ENCODE data around the gene CRK. TPM values are rescaled to one million over a fixed set of nuclear protein-coding genes. Genes with fewer than 3 reads are reported as not detected.

The CRK gene
- 10 to 100 TPM; 51.4 to 61.2 (median 54.1) TPM for polyA plus RNA-seq (ENCODE audit: insufficient read depth in 1 of 5, insufficient read length in 5 of 5, low replicate concordance in 1 of 5)
- long read RNA-seq, donor 1, transcript CRK-201 (3 exons, 3,880 nt) = major isoform, 25 of 34 reads
- long read RNA-seq, donor 1, transcript CRK-202 (3 exons, 3,675 nt) = minor isoform, 9 of 34 reads
- long read RNA-seq, donor 1, partial matches to known transcripts = 0 of 34 reads
- long read RNA-seq, donor 1, other reads (novel, unspliced or antisense) = 0 of 34 reads
- long read RNA-seq, donor 2, transcript CRK-202 (3 exons, 3,675 nt) = major isoform, 9 of 13 reads
- long read RNA-seq, donor 2, partial matches to known transcripts = 0 of 13 reads
- long read RNA-seq, donor 2, other reads (novel, unspliced or antisense) = 0 of 13 reads
- long read RNA-seq, donor 3, transcript CRK-201 (3 exons, 3,880 nt) = minor isoform, 7 of 17 reads
- long read RNA-seq, donor 3, transcript CRK-202 (3 exons, 3,675 nt) = major isoform, 10 of 17 reads
- long read RNA-seq, donor 3, partial matches to known transcripts = 0 of 17 reads
- long read RNA-seq, donor 3, other reads (novel, unspliced or antisense) = 0 of 17 reads
- long read RNA-seq, donor 4, transcript CRK-201 (3 exons, 3,880 nt) = major isoform, 9 of 12 reads
- long read RNA-seq, donor 4, partial matches to known transcripts = 0 of 12 reads
- long read RNA-seq, donor 4, other reads (novel, unspliced or antisense) = 0 of 12 reads
- long read RNA-seq, donor 5, transcript CRK-201 (3 exons, 3,880 nt) = minor isoform, 10 of 28 reads
- long read RNA-seq, donor 5, transcript CRK-202 (3 exons, 3,675 nt) = major isoform, 11 of 28 reads
- long read RNA-seq, donor 5, partial matches to known transcripts = 7 of 28 reads
- long read RNA-seq, donor 5, other reads (novel, unspliced or antisense) = 0 of 28 reads
- long read RNA-seq, donor 6, transcript CRK-201 (3 exons, 3,880 nt) = major isoform, 15 of 29 reads
- long read RNA-seq, donor 6, transcript CRK-202 (3 exons, 3,675 nt) = minor isoform, 14 of 29 reads
- long read RNA-seq, donor 6, partial matches to known transcripts = 0 of 29 reads
- long read RNA-seq, donor 6, other reads (novel, unspliced or antisense) = 0 of 29 reads
- long read RNA-seq, donor 7, transcript CRK-201 (3 exons, 3,880 nt) = major isoform, 12 of 17 reads
- long read RNA-seq, donor 7, transcript CRK-202 (3 exons, 3,675 nt) = minor isoform, 5 of 17 reads
- long read RNA-seq, donor 7, partial matches to known transcripts = 0 of 17 reads
- long read RNA-seq, donor 7, other reads (novel, unspliced or antisense) = 0 of 17 reads
- long read RNA-seq, donor 8, transcript CRK-201 (3 exons, 3,880 nt) = major isoform, 6 of 7 reads
- long read RNA-seq, donor 8, partial matches to known transcripts = 0 of 7 reads
- long read RNA-seq, donor 8, other reads (novel, unspliced or antisense) = 0 of 7 reads

DNA sequence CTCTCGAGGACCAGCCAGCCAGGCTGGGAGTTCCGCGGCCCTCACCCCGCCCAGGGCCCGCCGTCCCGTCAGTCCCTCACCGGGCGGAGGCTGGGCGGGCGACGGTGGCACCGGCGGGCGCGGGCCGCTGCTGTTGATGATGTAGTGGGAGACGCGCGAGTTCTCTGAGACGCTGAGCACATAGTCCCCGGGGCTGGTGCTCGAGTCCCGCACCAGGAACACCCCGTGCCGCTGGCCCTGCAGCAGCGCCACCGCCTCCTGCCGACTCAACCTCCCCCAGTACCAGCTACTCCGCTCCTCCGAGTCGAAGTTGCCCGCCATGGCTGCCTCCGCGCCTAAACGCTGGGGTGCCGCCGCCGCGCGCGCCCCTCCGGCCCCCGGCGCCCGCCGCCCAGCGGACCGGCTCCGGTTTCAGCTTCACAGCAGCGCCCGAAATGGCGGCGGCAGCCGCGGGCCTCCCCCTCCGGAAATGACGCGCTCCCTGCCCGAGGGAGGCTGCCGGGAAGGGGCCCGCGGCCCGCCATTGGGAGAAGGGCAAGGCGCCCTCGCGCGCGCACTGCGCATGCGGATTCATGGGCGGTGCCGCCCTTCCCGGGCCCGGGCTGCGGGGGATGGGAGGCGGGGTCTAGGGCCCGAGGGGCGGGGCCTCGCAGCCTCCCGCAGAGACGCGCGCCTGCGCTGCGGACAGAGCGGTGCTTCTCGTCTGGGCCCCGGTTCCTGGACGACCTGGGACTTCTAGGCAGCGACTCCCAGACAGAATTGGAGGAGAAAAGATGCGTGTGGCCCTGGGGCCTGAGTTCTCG lies at the start of gene CRK:
CRK (minus strand) TSS at position 436 of the 803 bp plus-strand sequence; CDS start at position 321, 115 bp downstream.
- DNase-seq = peak; percentile 98 to 99

DNA sequence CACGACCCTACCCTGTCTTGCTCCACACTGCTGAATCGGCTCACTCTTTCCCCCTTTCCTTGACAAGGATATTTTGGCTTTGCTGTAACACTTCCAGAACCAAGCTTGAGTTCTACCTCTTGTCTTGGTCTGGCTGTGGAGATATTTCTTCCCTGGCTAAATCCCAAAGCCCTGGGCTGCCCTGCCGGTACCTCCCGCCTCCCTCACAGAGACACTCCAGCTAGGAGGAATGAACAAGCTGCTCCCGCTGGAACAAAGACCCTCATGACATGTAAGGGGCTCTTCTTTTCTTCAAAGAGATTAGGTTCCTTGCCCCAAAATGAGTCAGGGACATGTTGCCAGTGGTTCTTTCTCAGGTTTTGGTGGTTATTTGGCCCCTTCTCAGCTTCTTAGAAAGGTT lies 49.6 kb upstream of the CRK start:
- no peak for DNase-seq

DNA sequence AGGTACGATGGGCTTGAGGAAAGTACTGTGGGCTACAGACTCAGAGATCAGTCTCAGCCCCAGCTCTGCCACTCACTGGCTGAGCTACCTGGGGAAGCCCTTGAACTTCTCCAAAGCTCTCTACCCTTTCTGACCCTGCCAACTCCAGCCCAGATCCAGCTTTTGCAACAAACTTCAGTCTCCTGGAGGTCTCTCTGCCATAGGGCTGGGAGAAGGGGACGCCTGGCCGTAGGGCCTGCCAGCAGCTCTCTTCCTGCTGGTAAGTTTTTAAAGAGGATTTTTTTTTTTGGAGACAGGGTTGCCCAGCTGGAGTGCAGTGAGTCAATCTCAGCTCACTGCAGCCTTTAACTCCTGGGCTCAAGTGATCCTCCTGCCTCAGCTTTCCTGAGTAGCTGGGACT lies 48.8 kb upstream of the CRK start:
- DNase-seq = no peak

DNA sequence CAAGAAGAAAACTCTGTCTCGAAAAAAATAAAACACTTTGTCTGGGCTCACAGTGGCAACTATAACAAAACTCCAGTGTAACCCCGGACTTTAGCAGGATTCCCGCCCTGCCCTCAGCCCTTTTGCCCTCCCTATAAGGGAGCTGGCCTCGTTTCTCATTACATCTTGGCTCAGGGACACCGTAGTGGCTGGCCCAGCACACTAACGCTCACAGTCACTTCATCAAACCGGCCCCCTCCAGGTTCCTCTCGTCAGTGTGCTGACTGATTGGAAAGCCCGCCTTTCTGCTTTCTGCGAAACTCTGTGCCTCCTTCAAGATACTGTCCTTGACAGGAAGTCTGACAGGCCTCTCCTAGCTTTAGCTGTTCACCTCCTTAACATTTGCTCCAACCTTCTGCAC lies 47.7 kb upstream of the CRK start:
- DNase-seq = peak; percentile 60 to 65

DNA sequence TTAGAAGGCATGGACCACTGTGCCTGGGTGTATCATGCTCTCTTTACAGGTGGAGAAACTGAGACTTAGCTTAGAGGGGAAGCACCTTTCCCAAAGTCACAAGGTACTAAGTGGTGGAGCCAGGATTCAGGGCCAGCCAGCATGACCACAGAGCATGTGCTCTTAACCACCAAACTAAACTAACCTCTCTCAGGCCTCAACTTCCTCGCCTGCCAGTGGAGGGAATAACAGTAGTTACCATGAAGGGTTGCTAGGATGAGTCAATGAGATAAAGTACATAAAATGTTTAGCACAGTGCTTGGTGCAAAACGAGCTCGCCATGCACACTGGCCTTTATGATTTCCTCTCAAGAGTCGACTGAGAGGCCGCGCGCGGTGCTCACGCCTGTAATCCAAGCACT lies 42.8 kb upstream of the CRK start:
- no peak for DNase-seq

DNA sequence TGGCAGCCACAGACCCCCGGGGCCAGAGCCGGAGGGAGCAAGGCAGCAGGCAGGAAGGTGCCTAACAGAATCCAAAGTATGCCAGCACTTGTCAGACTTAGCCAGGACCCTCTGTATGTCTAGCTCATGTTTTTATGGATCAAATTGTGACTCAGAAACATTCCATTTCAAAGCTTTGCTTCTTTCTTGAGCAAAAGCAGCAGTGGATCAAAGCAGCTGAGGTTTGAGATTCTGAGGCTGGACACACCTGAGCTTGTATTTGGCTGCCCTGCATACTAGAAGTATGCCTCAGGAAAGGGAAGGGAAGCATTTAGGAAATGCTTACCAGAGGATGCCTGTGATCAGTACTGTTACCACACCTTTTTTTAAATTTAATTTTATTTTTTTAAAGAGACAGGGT lies 42.2 kb upstream of the CRK start:
- DNase-seq = no peak

DNA sequence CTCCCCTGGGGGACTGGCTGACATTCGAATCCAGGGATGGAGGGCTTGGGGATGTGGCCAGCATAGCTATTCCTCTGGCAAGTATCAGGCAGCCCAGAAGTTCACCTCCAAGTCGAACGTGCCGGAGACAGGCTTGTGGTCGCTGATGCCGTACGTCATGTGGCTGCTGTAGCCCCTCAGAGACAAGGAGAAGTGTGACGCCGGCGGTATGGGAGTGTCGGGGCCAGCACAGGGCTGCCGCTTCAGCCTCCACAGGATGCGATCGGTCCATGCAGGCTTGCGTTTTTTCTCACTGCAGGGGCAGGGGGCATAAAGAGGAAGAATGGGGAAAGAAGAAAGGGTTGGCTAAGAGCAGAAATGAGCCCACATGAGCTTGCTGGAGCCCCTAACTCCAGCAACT lies 41.8 kb upstream of the CRK start:
- no peak for DNase-seq

DNA sequence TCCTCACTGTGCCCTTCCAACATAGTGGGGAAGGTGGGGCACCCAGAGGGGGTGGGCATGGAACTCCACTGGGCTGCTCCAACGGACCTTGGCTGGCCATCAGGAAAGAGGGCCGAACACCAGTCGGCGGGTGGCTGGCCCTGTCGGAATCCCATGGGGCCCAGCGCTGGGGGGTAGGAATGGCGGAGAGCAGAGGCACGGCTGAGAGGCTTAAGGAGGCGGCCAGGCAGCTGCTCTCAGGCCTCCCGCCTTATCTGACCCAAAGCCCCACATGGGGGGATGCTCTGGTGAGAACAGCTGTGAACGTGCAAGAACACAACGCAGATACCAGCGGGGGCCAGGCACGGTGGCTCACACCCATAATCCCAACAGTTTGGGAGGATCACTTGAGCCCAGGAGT lies 40.8 kb upstream of the CRK start:
- DNase-seq = no peak

DNA sequence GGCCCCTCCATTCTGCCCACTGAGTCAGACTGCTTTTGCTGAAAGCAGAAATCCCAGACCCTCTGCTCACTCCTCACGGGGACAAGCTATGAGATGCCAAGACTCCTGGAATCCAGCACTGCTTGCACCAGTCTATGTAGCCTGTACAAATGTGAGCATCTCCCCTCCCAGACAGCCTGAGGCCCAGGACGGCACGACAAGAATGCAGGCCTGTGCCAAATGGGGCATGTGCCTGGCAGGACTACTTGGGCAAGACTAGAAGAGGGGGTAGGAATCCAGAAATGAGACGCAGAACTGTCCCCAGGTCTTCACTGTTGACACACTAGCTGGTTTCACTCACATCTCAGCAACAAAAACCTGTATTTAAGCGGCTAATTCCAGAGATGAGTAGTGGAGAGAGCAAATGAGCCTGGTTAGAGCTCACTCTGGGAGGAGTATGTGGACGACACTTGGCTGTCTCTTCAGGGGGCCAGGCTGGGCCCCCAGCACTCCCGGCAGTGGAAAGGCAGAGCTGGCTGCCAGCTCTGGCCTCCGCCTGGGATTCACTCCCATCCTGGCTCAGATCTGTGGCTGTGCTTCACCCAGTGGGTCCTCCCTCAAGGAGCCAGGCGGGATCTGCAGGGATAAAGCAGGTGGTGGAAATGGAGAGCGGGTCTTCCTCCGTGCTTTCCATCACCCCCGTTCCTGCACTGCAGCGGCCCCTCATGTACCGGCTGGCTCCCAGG lies 39.4 kb upstream of the CRK start:
- DNase-seq = no peak

DNA sequence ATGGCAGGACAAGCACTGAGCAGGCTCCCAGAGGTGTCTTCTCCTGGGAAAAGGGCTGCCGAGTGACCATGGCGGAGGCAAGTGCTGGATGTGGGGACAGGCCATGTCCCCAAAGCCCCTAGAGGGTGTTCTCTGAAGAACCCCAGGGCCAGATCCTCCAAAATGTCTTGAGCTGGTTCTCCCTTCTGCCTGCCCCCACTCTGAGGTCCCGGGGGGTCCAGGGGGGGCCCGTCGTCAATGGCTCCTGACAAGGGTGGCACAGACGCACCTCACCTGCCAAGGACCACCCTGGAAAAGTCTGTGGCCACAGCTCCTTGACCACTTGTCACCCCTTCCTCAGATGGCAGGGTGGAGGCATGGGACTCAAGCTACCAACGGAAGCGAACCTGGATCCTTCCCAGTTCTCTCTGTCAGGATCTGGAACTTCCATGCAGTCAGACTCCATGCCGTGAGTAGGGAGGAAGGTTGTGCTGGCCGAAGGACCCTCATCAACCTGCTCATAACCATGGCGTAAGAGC lies 38.8 kb upstream of the CRK start:
- DNase-seq = no peak

DNA sequence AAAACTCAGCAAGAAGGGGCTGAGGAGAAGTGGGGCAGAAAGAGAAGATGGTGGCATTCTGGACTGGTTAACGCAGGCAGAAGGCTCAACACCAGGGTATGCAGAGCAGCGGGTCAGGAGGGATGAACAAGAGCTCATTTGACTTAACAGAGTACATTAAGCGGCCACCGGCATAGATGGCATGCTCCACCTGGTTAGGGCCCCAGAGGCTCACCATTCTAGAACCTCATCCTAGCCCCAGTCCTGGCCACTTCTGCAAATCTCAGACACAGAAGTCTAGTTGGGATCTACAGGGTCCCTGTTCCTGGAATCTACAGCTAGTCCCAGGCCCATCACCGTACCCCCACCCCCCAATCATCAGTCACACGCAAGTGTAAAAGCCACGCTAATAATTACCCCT lies 38.2 kb upstream of the CRK start:
- DNase-seq = no peak

DNA sequence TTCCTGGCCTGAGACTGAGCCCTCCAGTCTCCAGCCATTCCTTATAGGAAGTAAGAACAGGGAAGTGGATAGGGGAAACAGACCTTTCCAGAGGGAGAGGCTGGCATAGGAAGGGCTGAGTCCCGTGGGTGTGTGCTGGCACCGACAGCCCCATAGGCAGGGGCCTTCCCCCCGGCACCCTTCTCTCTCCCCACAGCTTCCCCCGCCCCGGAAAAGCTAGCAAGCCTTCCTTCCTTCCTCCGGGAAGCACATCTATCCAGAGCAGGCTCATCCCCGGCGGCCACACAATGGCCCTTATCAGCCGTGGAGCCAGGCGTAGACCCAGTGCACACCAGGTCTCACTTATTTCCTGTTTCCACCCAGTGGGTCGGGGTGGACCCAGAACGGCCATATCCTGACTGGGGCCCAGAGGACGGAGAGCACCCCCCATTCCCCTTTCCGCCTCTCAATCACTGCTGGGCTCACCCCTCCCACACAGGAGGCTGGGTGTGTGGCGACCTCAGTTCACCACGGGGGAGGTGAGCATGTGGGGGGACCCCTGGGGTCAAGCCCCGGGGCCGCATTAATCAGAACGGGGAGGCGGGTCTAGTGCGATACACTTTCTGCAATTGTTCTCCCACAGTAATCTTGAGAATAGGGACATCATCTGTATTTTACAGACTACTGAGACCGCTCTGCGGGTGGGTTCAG lies 37.4 kb upstream of the CRK start:
- DNase-seq = no peak

DNA sequence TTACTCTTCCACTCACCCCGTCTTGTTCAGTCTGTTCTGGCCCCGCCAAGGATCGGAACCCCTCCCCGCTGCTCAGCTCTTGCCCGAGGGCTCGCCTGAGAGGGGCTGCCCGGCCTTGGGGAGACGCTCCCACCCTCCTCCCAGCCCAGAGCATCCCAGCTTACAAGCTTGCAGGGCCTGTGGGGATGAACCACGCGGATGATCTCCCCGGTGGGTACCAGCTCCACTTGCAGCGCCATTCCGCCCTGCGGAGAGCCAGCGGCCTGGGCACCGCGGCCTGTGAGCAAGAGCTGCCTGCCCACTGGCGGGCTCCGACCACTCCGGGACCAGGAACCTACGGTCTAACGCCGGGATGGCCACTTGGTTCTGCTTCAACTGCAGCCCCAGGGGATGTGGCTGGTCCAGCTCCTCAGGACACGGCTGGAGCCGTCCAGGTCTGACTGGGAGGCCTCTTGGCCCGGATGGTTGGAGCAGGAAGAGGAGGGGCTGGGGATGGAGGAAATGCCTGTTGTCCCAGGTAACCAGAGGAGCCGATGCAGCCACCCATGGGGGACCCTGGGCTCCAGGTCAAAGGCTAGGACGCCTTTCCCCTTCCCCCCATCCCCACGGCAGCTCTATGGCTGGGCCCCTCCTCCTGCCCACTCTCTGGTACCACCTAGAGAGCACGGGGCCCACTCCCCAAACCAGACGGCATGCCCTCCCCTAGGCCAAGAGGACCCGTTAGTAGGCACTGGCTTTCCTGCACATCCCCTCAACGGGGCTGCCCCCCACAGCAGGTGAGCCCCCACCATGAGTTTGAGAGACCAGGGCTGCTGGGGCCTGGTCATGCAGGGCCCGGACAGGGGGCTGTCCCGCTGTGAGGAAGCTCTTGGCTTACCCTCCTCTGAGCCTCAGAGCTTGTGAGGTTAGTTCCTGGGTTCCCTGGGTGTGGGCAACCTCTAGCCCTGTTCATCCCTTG lies 36.5 kb upstream of the CRK start, which contains the start of gene MYO1C:
MYO1C (minus strand) TSS at position 438 of the 958 bp plus-strand sequence; CDS start at position 239, 199 bp downstream.
- no peak for DNase-seq

DNA sequence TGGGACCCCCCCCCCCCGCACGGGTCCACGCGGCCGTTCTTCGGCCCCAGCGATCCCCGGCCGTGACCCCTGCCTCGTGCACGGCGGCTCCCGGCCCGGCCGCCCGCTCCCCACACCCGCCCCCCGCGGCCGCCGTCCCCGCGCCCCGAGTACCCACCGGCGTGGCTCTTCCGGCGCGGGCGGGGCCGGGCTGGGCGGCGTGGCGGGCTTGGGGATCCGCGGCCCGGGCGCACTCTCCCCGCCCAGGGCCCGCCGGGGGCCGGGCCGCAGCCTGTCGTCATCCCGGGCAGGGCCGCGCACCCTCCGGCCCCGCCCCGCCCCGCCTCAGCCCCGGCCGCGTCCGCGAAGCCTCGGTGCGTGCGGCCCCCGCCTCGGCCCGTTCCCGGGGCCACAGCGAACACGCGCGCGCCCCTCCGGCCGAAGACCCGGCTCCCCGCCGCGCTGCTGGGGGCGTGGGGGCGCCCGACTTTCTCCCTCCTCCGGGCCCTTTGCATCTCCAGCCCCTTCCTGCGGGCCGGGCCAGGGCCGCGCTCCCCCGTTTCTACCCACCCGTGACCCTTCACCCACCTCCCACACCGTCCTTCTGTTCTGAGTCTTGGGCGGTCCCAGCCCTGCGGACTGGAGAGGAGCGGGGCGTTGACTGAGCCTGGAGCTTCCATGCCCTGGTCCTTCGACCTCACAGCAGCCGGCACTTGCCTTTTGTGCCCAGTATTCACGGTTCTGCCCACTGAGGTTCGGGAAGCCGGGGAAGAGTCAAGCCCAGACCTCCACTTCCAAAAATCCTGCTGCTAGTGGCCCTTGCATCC lies 35.6 kb upstream of the CRK start:
- DNase-seq = no peak

DNA sequence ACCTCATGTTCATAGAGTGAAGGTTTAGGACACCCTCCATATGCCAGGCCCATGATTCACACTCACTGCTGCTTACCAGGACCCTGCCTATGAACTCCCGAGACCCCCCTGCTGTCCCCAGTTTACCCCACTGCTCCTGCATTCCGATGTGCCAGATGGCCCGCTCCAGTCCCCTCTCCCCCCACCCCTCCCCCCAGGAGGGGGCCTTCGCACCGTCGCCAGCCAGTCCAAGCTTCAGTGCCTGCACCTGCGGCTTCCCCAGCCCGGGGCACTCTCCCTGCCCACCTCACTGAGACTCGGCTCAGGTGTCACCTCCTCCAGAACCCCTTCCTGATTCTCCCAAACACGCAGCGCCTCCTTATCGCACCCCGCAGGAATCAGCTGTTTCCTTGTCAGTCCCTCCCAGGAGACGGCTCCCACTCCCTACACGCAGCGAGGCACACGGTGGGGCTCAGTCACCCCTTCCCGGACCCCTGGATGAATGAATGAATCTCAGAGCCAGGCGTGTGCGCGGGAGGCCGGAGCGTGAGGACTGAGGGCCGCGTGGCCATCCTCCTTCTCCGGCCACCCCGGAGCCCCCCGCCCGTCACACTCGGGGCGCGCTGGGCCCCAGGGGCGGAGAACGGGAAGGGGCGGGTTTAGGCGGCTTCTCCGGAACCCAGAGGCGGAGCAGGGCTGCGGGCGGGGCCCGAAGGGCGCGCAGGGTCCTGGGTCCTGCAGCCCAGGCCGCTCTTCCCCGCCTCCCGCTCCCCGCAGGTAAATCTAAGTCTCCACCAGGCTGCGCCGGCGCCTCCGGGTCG lies 34.8 kb upstream of the CRK start:
- DNase-seq = no peak

DNA sequence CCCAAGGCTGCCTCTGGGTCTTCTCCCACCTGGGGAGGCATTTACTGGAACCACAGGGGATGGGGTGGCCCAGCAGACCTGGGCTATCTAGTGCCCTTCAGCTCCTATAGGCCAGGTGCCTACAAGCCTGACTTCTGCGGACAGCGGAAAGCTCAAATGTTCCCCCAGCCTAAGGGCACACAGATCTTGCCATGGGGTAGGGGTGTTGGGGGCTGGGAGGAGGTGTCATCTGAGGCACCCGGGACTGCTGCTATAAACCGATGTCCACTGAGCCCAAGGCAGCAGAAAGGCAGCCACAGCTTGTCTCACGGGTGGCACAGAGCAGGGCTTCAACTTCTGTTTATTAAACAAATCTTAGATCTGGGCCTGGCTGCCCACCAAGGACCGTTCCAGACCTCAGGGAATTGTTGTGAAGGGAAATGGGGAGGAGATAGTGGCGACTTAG lies 32.8 kb upstream of the CRK start:
- DNase-seq = no peak

Measured in right lung (tissue), 10 donors.